IMR-90 (cell line): ENCODE results near the gene NT5C1A. TPM values are rescaled to one million over a fixed set of nuclear protein-coding genes. Genes with fewer than 3 reads are reported as not detected.

Source experiments
- ATAC-seq: fragments of 200-7000 bp; cut with Tn5 transposase; 2 replicates; pipeline ENCODE4 v1.9.1; 2020; ENCODE audit warnings: low read depth, mild to moderate bottlenecking, moderate library complexity
- BruUV-seq: library from RNA; stranded (reverse); fragments of 400-500 nt; replicated peaks from 2 replicates; lab custom pipeline; 2021; lab: Mats Ljungman, UMichigan
- CTCF ChIA-PET: fragments of 300-600 bp; formaldehyde crosslinking; extraction: SDS; loops from one replicate; lab custom pipeline; 2021; ENCODE audit warnings: antibody characterized with exemption; lab: Yijun Ruan, JAX
- POLR2A ChIA-PET: fragments of 300-600 bp; sonication (Branson Sonifier 250); formaldehyde crosslinking; loops from one replicate; lab custom pipeline; 2022; ENCODE audit warnings: antibody characterized with exemption; ENCODE audit not compliant: unreplicated experiment; lab: Charles Lee
- DNase-seq: peaks from one replicate; pipeline ENCODE4 v3.0.0; 2013
- H2AFZ ChIP-seq: replicated peaks from 2 replicates; pipeline ENCODE3; 2013; ENCODE audit warnings: low read length, mild to moderate bottlenecking; ENCODE audit not compliant: poor library complexity
- H2AK5ac ChIP-seq: 2 replicates; pipeline ENCODE4 v1.6.1; 2013; ENCODE audit warnings: low read depth, low read length, inconsistent platforms
- H2AK9ac ChIP-seq: replicated peaks from 2 replicates; pipeline ENCODE3; 2013; ENCODE audit warnings: mild to moderate bottlenecking, low read depth, low read length, moderate library complexity; ENCODE audit not compliant: poor library complexity
- H2BK120ac ChIP-seq: 2 replicates; pipeline ENCODE4 v1.6.1; 2013; ENCODE audit warnings: low read depth, low read length, inconsistent platforms
- H2BK15ac ChIP-seq: 3 replicates; pipeline ENCODE4 v1.6.1; 2013; ENCODE audit warnings: low read depth, low read length, inconsistent platforms
- H2BK20ac ChIP-seq: 2 replicates; pipeline ENCODE4 v1.6.1; 2013; ENCODE audit warnings: low read depth, mild to moderate bottlenecking, inconsistent platforms, low read length, moderate library complexity
- H2BK5ac ChIP-seq: 2 replicates; pipeline ENCODE4 v1.6.1; 2013; ENCODE audit warnings: mild to moderate bottlenecking, low read depth, low read length, inconsistent platforms; ENCODE audit not compliant: poor library complexity, severe bottlenecking
- H3K14ac ChIP-seq: replicated peaks from 2 replicates; pipeline ENCODE4 v1.6.1; 2013; ENCODE audit warnings: low read depth, low read length, inconsistent platforms
- H3K18ac ChIP-seq: 2 replicates; pipeline ENCODE4 v1.6.1; 2013; ENCODE audit warnings: low read depth, low read length, control low read depth
- H3K23ac ChIP-seq: 2 replicates; pipeline ENCODE4 v1.6.1; 2013; ENCODE audit warnings: low read depth, low read length, inconsistent platforms
- H3K27ac ChIP-seq: 2 replicates; pipeline ENCODE4 v1.5.1; 2013; ENCODE audit warnings: mild to moderate bottlenecking, control low read depth, low read length; ENCODE audit not compliant: insufficient read depth
- H3K27me3 ChIP-seq: 2 replicates; pipeline ENCODE4 v1.6.1; 2013; ENCODE audit warnings: low read length; ENCODE audit not compliant: control insufficient read depth, insufficient read depth
- H3K36me3 ChIP-seq: 2 replicates; pipeline ENCODE4 v1.6.1; 2013; ENCODE audit warnings: low read length, mixed read lengths; ENCODE audit not compliant: control insufficient read depth, insufficient read depth
- H3K4ac ChIP-seq: 2 replicates; pipeline ENCODE4 v1.6.1; 2013; ENCODE audit warnings: low read depth, low read length, inconsistent platforms
- H3K4me1 ChIP-seq: 2 replicates; pipeline ENCODE4 v1.6.1; 2013; ENCODE audit warnings: low read length, mixed read lengths; ENCODE audit not compliant: control insufficient read depth, insufficient read depth
- H3K4me2 ChIP-seq: 2 replicates; pipeline ENCODE4 v1.6.1; 2013; ENCODE audit warnings: low read depth, mild to moderate bottlenecking, control low read depth, low read length, moderate library complexity
- H3K4me3 ChIP-seq: 2 replicates; pipeline ENCODE4 v1.5.1; 2013; ENCODE audit warnings: low read depth, mild to moderate bottlenecking, control low read depth, low read length, moderate library complexity; ENCODE audit not compliant: insufficient read depth
- H3K56ac ChIP-seq: 2 replicates; pipeline ENCODE4 v1.6.1; 2013; ENCODE audit warnings: low read length, inconsistent platforms; ENCODE audit not compliant: insufficient read depth; ENCODE audit errors: extremely low read depth
- H3K79me1 ChIP-seq, 2 experiments: 2 replicates each; pipeline ENCODE4 v1.6.1; 2013; ENCODE audit warnings: low read length in 2 of 2, inconsistent platforms in 1 of 2, low read depth in 1 of 2
- H3K9ac ChIP-seq: 2 replicates; pipeline ENCODE4 v1.6.1; 2013; ENCODE audit warnings: low read depth, low read length, control low read depth
- H3K9me1 ChIP-seq: 2 replicates; pipeline ENCODE4 v1.6.1; 2013; ENCODE audit warnings: low read length, inconsistent platforms; ENCODE audit not compliant: insufficient read depth
- H3K9me3 ChIP-seq: 2 replicates; pipeline ENCODE4 v1.6.1; 2013; ENCODE audit warnings: low read length; ENCODE audit not compliant: control insufficient read depth, insufficient read depth
- H4K20me1 ChIP-seq: 2 replicates; pipeline ENCODE4 v1.6.1; 2013; ENCODE audit warnings: low read length, inconsistent platforms; ENCODE audit not compliant: insufficient read depth
- H4K5ac ChIP-seq: 2 replicates; pipeline ENCODE4 v1.6.1; 2013; ENCODE audit warnings: mild to moderate bottlenecking, low read depth, low read length, control low read depth
- H4K8ac ChIP-seq, 2 experiments: 2 replicates each; pipeline ENCODE4 v1.6.1; 2013; ENCODE audit warnings: low read depth in 2 of 2, low read length in 2 of 2, control low read depth in 1 of 2, inconsistent platforms in 1 of 2
- H4K91ac ChIP-seq: 2 replicates; pipeline ENCODE4 v1.6.1; 2013; ENCODE audit warnings: low read depth, low read length, inconsistent platforms; ENCODE audit not compliant: insufficient read depth
- CEBPB ChIP-seq: IDR thresholded peaks from 2 replicates; pipeline ENCODE4 v1.6.1; 2012; ENCODE audit warnings: low read depth, low read length, improper control_type of control experiment
- FOS ChIP-seq: fragments of 150-350 bp; IDR thresholded peaks from 2 replicates; pipeline ENCODE4 v1.6.1; 2016; ENCODE audit warnings: low read depth, low read length
- NFE2L2 ChIP-seq: fragments of 150-350 bp; IDR thresholded peaks from 2 replicates; pipeline ENCODE4 v1.6.1; 2016; ENCODE audit warnings: low read depth, mild to moderate bottlenecking, low read length
- WGBS, 2 experiments: methylation state at CpG; one replicate each; pipeline versions ENCODE4 v1.1.5 to v1.1.7; 2013; ENCODE audit warnings: missing lambda C conversion rate in 2 of 2; ENCODE audit not compliant: insufficient read length in 1 of 2; ENCODE audit errors: extremely low coverage in 2 of 2; 5-methylcytosine and 5-hydroxymethylcytosine counted together
- dilution Hi-C: fragments of 300-500 bp; cut with HindIII; formaldehyde crosslinking; loops from one replicate; pipeline ENCODE4 v1.14.3; 2018; ENCODE audit warnings: low sequenced_read_pairs; ENCODE audit not compliant: unreplicated experiment
- in situ Hi-C: fragments of 300-500 bp; cut with MboI; formaldehyde crosslinking; loops from 3 replicates; pipeline ENCODE4 v1.14.3; 2019; ENCODE audit warnings: low sequenced_read_pairs, inconsistent platforms, mixed read lengths
- intact Hi-C: fragments of 100-400 bp; cut with micrococcal nuclease; formaldehyde crosslinking; loops from 2 replicates; pipeline ENCODE4 v1.10.0; 2022
- polyA plus RNA-seq, 3 experiments: library from polyadenylated mRNA; depleted of rRNA; stranded (reverse); fragments of >200 nt; gene quantifications; 2 replicates each; pipeline ENCODE4 v1.2.3, GENCODE V29; 2012; ENCODE audit warnings: low replicate concordance in 1 of 3
- total RNA-seq: library from RNA; depleted of rRNA; stranded (reverse); fragments of >200 nt; gene quantifications from 2 replicates; pipeline ENCODE4 v1.2.3, GENCODE V29; 2012
- TF ChIP-seq, protein P1 (sequence below): fragments of 150-350 bp; IDR thresholded peaks from 2 replicates; pipeline ENCODE4 v1.6.1; 2016; ENCODE audit warnings: low read depth, mild to moderate bottlenecking, low read length, moderate library complexity, borderline replicate concordance

NT5C1A gene
- total and polyA plus RNA-seq, 2 of the 4 experiments (the other 2 are of a cell fraction) = not detected

- Histone ChIP-seq H3K9ac (no peak overlapping the region), H3K23ac (no peak overlapping the region), H2AFZ (no peak overlapping the region), H3K9me3 (no peaks in the 10 kb centered on the region), H4K8ac (no peak overlapping the region), H3K4me2 (no peak overlapping the region), H3K18ac (no peak overlapping the region), H4K91ac (no peak overlapping the region), H3K4me1 (no peaks in the 10 kb centered on the region; the same call in 1 of the 2 replicates), H2BK15ac (no peak overlapping the region), H2AK5ac (no peak overlapping the region), H3K56ac (no peak overlapping the region), H3K4me3 (no peak overlapping the region), H3K9me1 (peaks cover 4% of the 10 kb centered on the region; the same call in 1 of the 2 replicates), H3K36me3 (no peaks in the 10 kb centered on the region), H3K4ac (no peak overlapping the region), H2AK9ac (no peak overlapping the region), H4K20me1 (no peaks in the 10 kb centered on the region), H2BK5ac (no peak overlapping the region), H4K5ac (no peak overlapping the region), H2BK20ac (no peak overlapping the region), H3K14ac (no peak overlapping the region), H2BK120ac (no peak overlapping the region), H3K79me1 (no peaks in the 10 kb centered on the region; a peak in 1 of 4 replicates), H3K27me3 (peaks cover 17% of the 10 kb centered on the region; the same call in 1 of the 2 replicates), H3K27ac (no peak overlapping the region)
- dilution Hi-C loops (no loop called here), in situ Hi-C loops (no loop called here), intact Hi-C loops (no loop called here)
- 100% methylated on average over 2 of the region's 16 CpGs; no CpG with 5 or more reads in 1 of the 2 experiments for WGBS, 2 experiments
- no peak for ATAC-seq
- TF ChIP-seq, protein P1, sequence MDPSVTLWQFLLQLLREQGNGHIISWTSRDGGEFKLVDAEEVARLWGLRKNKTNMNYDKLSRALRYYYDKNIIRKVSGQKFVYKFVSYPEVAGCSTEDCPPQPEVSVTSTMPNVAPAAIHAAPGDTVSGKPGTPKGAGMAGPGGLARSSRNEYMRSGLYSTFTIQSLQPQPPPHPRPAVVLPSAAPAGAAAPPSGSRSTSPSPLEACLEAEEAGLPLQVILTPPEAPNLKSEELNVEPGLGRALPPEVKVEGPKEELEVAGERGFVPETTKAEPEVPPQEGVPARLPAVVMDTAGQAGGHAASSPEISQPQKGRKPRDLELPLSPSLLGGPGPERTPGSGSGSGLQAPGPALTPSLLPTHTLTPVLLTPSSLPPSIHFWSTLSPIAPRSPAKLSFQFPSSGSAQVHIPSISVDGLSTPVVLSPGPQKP = no peak
- no peak for TF ChIP-seq FOS
- no peak for TF ChIP-seq NFE2L2
- TF ChIP-seq CEBPB = no peak
- ChIA-PET POLR2A (no interaction called here), CTCF (no interaction called here)
- BruUV-seq = no TSS peak
- DNase-seq = no peak
Observed at GRCh38 chr1:39631361-39632322, 40.3 kb downstream of the NT5C1A start.
